ENCODE measurements around the gene AMIGO3.
A peak's percentile ranks its signal among the peaks of the same experiment; 100 is the strongest.

The AMIGO3 gene

GRCh38 chr3:49716691-49717210 lies 2.7 kb downstream of the AMIGO3 start:
- TF ChIP-seq POLR2AphosphoS5 (IDR thresholded peaks at IDR 0.05; ENCODE audit: low read depth, low read length), result no peak; the same call in 1 of the 2 replicates
- TF ChIP-seq POLR2A (IDR thresholded peaks at IDR 0.05; ENCODE audit: low read depth, low read length), result no peak
- TF ChIP-seq TAF1 (IDR thresholded peaks at IDR 0.05; ENCODE audit: borderline replicate concordance, low read depth, low read length), result no peak
- DNase-seq (ENCODE audit: insufficient read length), result no peak
- FAIRE-seq, result no peak

- DNase-seq (ENCODE audit: insufficient read length) (no peak), FAIRE-seq (no peak)
- TF ChIP-seq POLR2AphosphoS5 (IDR thresholded peaks at IDR 0.05; ENCODE audit: low read depth, low read length), result no peak
- no peak for TF ChIP-seq TAF1 (IDR thresholded peaks at IDR 0.05; ENCODE audit: borderline replicate concordance, low read depth, low read length)
- no peak for TF ChIP-seq POLR2A (IDR thresholded peaks at IDR 0.05; ENCODE audit: low read depth, low read length)
Measured at GRCh38 chr3:49716169-49716568, 3.3 kb downstream of the AMIGO3 start.

- FAIRE-seq (no peak), DNase-seq (ENCODE audit: insufficient read length) (no peak)
- TF ChIP-seq TAF1 (IDR thresholded peaks at IDR 0.05; ENCODE audit: borderline replicate concordance, low read depth, low read length) (no peak), POLR2A (IDR thresholded peaks at IDR 0.05; ENCODE audit: low read depth, low read length) (no peak), POLR2AphosphoS5 (IDR thresholded peaks at IDR 0.05; ENCODE audit: low read depth, low read length) (no peak)
Measured at GRCh38 chr3:49715611-49716121, 3.8 kb downstream of the AMIGO3 start.

GRCh38 chr3:49714728-49715550 lies 4.5 kb downstream of the AMIGO3 start:
- no peak for DNase-seq (ENCODE audit: insufficient read length)
- peak; percentile 28; the same call in 1 of the 2 replicates for TF ChIP-seq POLR2A (IDR thresholded peaks at IDR 0.05; ENCODE audit: low read depth, low read length)
- no peak for TF ChIP-seq POLR2AphosphoS5 (IDR thresholded peaks at IDR 0.05; ENCODE audit: low read depth, low read length)
- no peak for FAIRE-seq

GRCh38 chr3:49713336-49714105 lies 6.0 kb downstream of the AMIGO3 start:
- no peak for FAIRE-seq

GRCh38 chr3:49712631-49713317 lies 6.7 kb downstream of the AMIGO3 start:
- DNase-seq (ENCODE audit: insufficient read length) (no peak), FAIRE-seq (no peak)
- 0 out of 2 replicates have a peak, but pooled peaks have one; percentile 2 for TF ChIP-seq POLR2A (IDR thresholded peaks at IDR 0.05; ENCODE audit: low read depth, low read length)
- no peak for TF ChIP-seq TAF1 (IDR thresholded peaks at IDR 0.05; ENCODE audit: borderline replicate concordance, low read depth, low read length)

More at GRCh38 chr3:49713336-49714105, 6.0 kb downstream of the AMIGO3 start:
- no peak for DNase-seq (ENCODE audit: insufficient read length)
- no peak for TF ChIP-seq TAF1 (IDR thresholded peaks at IDR 0.05; ENCODE audit: borderline replicate concordance, low read depth, low read length)
- TF ChIP-seq POLR2AphosphoS5 (IDR thresholded peaks at IDR 0.05; ENCODE audit: low read depth, low read length), result no peak
- TF ChIP-seq POLR2A (IDR thresholded peaks at IDR 0.05; ENCODE audit: low read depth, low read length), result no peak; the same call in 1 of the 2 replicates

GRCh38 chr3:49712166-49712565 lies 7.3 kb downstream of the AMIGO3 start:
- FAIRE-seq, result no peak
- TF ChIP-seq POLR2AphosphoS5 (IDR thresholded peaks at IDR 0.05; ENCODE audit: low read depth, low read length) (no peak), TAF1 (IDR thresholded peaks at IDR 0.05; ENCODE audit: borderline replicate concordance, low read depth, low read length) (no peak), POLR2A (IDR thresholded peaks at IDR 0.05; ENCODE audit: low read depth, low read length) (no peak)
- DNase-seq (ENCODE audit: insufficient read length), result no peak

GRCh38 chr3:49711489-49711888 lies 8.0 kb downstream of the AMIGO3 start:
- no peak for DNase-seq (ENCODE audit: insufficient read length)
- no peak for TF ChIP-seq POLR2A (IDR thresholded peaks at IDR 0.05; ENCODE audit: low read depth, low read length)
- TF ChIP-seq TAF1 (IDR thresholded peaks at IDR 0.05; ENCODE audit: borderline replicate concordance, low read depth, low read length), result no peak
- TF ChIP-seq POLR2AphosphoS5 (IDR thresholded peaks at IDR 0.05; ENCODE audit: low read depth, low read length), result no peak
- FAIRE-seq, result no peak

- FAIRE-seq, result no peak
- no peak for DNase-seq (ENCODE audit: insufficient read length)
- no peak for TF ChIP-seq TAF1 (IDR thresholded peaks at IDR 0.05; ENCODE audit: borderline replicate concordance, low read depth, low read length)
- no peak for TF ChIP-seq POLR2A (IDR thresholded peaks at IDR 0.05; ENCODE audit: low read depth, low read length)
- TF ChIP-seq POLR2AphosphoS5 (IDR thresholded peaks at IDR 0.05; ENCODE audit: low read depth, low read length), result no peak
Measured at GRCh38 chr3:49709852-49710251, 9.6 kb downstream of the AMIGO3 start.

- FAIRE-seq, result no peak
- TF ChIP-seq POLR2A (IDR thresholded peaks at IDR 0.05; ENCODE audit: low read depth, low read length) (no peak), TAF1 (IDR thresholded peaks at IDR 0.05; ENCODE audit: borderline replicate concordance, low read depth, low read length) (no peak), POLR2AphosphoS5 (IDR thresholded peaks at IDR 0.05; ENCODE audit: low read depth, low read length) (no peak)
Measured at GRCh38 chr3:49707113-49707480, 12.4 kb downstream of the AMIGO3 start.

More at GRCh38 chr3:49707113-49707480, 12.4 kb downstream of the AMIGO3 start:
- no peak for DNase-seq (ENCODE audit: insufficient read length)

Measured in GM12892 (cell line).